PC-3 (cell line): ENCODE data around the gene SLC25A51. TPM values are rescaled to one million over a fixed set of nuclear protein-coding genes. Genes with fewer than 3 reads are reported as not detected.

ENCODE experiments used
- ATAC-seq: fragments of 200-7000 bp; cut with Tn5 transposase; 2 replicates; pipeline ENCODE4 v1.9.1; 2020; ENCODE audit warnings: mild to moderate bottlenecking, moderate library complexity
- BruUV-seq: library from RNA; stranded (reverse); fragments of 400-500 nt; replicated peaks from 2 replicates; lab custom pipeline; 2021; lab: Mats Ljungman, UMichigan
- CTCF ChIA-PET: fragments of 300-600 bp; sonication (Branson Sonifier 250); formaldehyde crosslinking; loops from one replicate; lab custom pipeline; 2022; ENCODE audit warnings: antibody characterized with exemption; lab: Charles Lee
- POLR2A ChIA-PET: fragments of 300-600 bp; sonication (Branson Sonifier 250); formaldehyde crosslinking; loops from one replicate; lab custom pipeline; 2022; ENCODE audit warnings: antibody characterized with exemption; ENCODE audit not compliant: unreplicated experiment; lab: Charles Lee
- DNase-seq: peaks from one replicate; pipeline ENCODE4 v3.0.0-alpha.2; 2015
- H2AFZ ChIP-seq: fragments of 300-600 bp; sonication (generic); 2 replicates; pipeline ENCODE4 v1.6.0; 2016; ENCODE audit warnings: antibody characterized with exemption, low read length
- H3F3A ChIP-seq: fragments of 300-600 bp; sonication (generic); one replicate; pipeline ENCODE4 v1.6.0; 2017; ENCODE audit warnings: antibody characterized with exemption, low read length, control low read depth, mild to moderate bottlenecking; ENCODE audit not compliant: unreplicated experiment
- H3K27ac ChIP-seq: fragments of 300-600 bp; sonication (generic); 2 replicates; pipeline ENCODE4 v1.5.1; 2016; ENCODE audit warnings: mild to moderate bottlenecking, low read length
- H3K27me3 ChIP-seq: fragments of 300-600 bp; sonication (generic); 2 replicates; pipeline ENCODE4 v1.6.1; 2016; ENCODE audit warnings: low read length, mixed read lengths
- H3K36me3 ChIP-seq: fragments of 300-600 bp; sonication (generic); 2 replicates; pipeline ENCODE4 v1.6.1; 2016; ENCODE audit warnings: low read depth, mixed run types, low read length, mixed read lengths
- H3K4me1 ChIP-seq: fragments of 300-600 bp; sonication (generic); 2 replicates; pipeline ENCODE4 v1.5.1; 2016; ENCODE audit warnings: low read length; ENCODE audit not compliant: insufficient read depth
- H3K4me2 ChIP-seq: fragments of 300-600 bp; sonication (generic); 2 replicates; pipeline ENCODE4 v1.6.0; 2016; ENCODE audit warnings: low read length
- H3K4me3 ChIP-seq: fragments of 300-600 bp; sonication (generic); 2 replicates; pipeline ENCODE4 v1.5.1; 2016; ENCODE audit warnings: mild to moderate bottlenecking, low read length, mixed read lengths
- H3K79me2 ChIP-seq: fragments of 300-600 bp; sonication (generic); 2 replicates; pipeline ENCODE4 v1.6.1; 2017; ENCODE audit warnings: low read length, mixed read lengths
- H3K9ac ChIP-seq: fragments of 300-600 bp; sonication (generic); 2 replicates; pipeline ENCODE4 v1.6.0; 2016; ENCODE audit warnings: mild to moderate bottlenecking, low read length
- H3K9me2 ChIP-seq: fragments of 300-600 bp; sonication (generic); replicated peaks from 2 replicates; pipeline ENCODE4 v1.6.1; 2016; ENCODE audit warnings: mixed run types, low read length, mixed read lengths
- H3K9me3 ChIP-seq: fragments of 300-600 bp; sonication (generic); 2 replicates; pipeline ENCODE4 v1.6.1; 2016; ENCODE audit warnings: low read length, mixed read lengths
- H4K20me1 ChIP-seq: fragments of 300-600 bp; sonication (generic); 2 replicates; pipeline ENCODE4 v1.6.1; 2016; ENCODE audit warnings: low read length, mixed read lengths
- EZH2 ChIP-seq: fragments of 300-600 bp; sonication (generic); IDR thresholded peaks from one replicate; pipeline ENCODE4 v1.6.1; 2017; ENCODE audit warnings: antibody characterized with exemption, mild to moderate bottlenecking, low read length; ENCODE audit not compliant: unreplicated experiment
- EZH2phosphoT487 ChIP-seq: fragments of 300-600 bp; sonication (generic); IDR thresholded peaks from 2 replicates; pipeline ENCODE4 v1.6.1; 2018; ENCODE audit warnings: mild to moderate bottlenecking, antibody characterized with exemption, low read length, borderline replicate concordance
- intact Hi-C: fragments of 100-400 bp; cut with micrococcal nuclease; formaldehyde crosslinking; loops from 2 replicates; pipeline ENCODE4 v1.9.0; 2023
- total RNA-seq: library from RNA; depleted of rRNA; stranded (reverse); fragments of >200 nt; gene quantifications from 2 replicates; pipeline ENCODE4 v1.2.3, GENCODE V29; 2014
- TF ChIP-seq, protein P1 (sequence below): fragments of 300-600 bp; sonication (generic); conservative IDR thresholded peaks from 2 replicates; pipeline ENCODE4 v1.5.1; 2017; ENCODE audit warnings: antibody characterized with exemption, low read depth, mild to moderate bottlenecking, low read length

SLC25A51 gene
- total RNA-seq, 1 experiment from 2014 or later, result 24.1 TPM

GRCh38 chr9:37939575-37940095 is 35.7 kb upstream of the SLC25A51 start:
- peaks cover 5% of the 10 kb centered on the region for H3F3A ChIP-seq
- H3K27ac ChIP-seq, result peak overlapping the region; percentile 92; the same call in 1 of the 2 replicates
- peaks cover 48% of the 10 kb centered on the region for H3K79me2 ChIP-seq
- peaks cover 34% of the 10 kb centered on the region for H3K36me3 ChIP-seq
- no TSS peak for BruUV-seq
- ChIA-PET CTCF (no interaction called here), POLR2A (no interaction called here)
- H3K4me3 ChIP-seq, result no peak overlapping the region
- H3K9me3 ChIP-seq, result no peaks in the 10 kb centered on the region
- H3K27me3 ChIP-seq, result no peaks in the 10 kb centered on the region
- H3K4me2 ChIP-seq, result no peak overlapping the region
- intact Hi-C loops, result no loop called here
- no peak for ATAC-seq
- H4K20me1 ChIP-seq, result no peaks in the 10 kb centered on the region
- no peak for TF ChIP-seq EZH2phosphoT487
- H3K9me2 ChIP-seq, result no peaks in the 10 kb centered on the region
- H3K4me1 ChIP-seq, result peaks cover 51% of the 10 kb centered on the region
- no peak overlapping the region for H2AFZ ChIP-seq
- no peak for DNase-seq
- no peak overlapping the region for H3K9ac ChIP-seq

GRCh38 chr9:37938121-37938891 is 34.4 kb upstream of the SLC25A51 start:
- TF ChIP-seq, protein P1, sequence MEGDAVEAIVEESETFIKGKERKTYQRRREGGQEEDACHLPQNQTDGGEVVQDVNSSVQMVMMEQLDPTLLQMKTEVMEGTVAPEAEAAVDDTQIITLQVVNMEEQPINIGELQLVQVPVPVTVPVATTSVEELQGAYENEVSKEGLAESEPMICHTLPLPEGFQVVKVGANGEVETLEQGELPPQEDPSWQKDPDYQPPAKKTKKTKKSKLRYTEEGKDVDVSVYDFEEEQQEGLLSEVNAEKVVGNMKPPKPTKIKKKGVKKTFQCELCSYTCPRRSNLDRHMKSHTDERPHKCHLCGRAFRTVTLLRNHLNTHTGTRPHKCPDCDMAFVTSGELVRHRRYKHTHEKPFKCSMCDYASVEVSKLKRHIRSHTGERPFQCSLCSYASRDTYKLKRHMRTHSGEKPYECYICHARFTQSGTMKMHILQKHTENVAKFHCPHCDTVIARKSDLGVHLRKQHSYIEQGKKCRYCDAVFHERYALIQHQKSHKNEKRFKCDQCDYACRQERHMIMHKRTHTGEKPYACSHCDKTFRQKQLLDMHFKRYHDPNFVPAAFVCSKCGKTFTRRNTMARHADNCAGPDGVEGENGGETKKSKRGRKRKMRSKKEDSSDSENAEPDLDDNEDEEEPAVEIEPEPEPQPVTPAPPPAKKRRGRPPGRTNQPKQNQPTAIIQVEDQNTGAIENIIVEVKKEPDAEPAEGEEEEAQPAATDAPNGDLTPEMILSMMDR, result no peak
- TF ChIP-seq EZH2phosphoT487, result no peak
- TF ChIP-seq EZH2, result no peak
- peaks cover 38% of the 10 kb centered on the region for H3K4me1 ChIP-seq
- H3K27ac ChIP-seq, result peak overlapping the region; percentile 92
- ATAC-seq (peak; percentile 93), DNase-seq (peak; percentile 80)
- H3K4me3 ChIP-seq, result no peak overlapping the region
- H3K9me3 ChIP-seq, result no peaks in the 10 kb centered on the region
- H3F3A ChIP-seq, result no peaks in the 10 kb centered on the region
- ChIA-PET POLR2A (no interaction called here), CTCF (no interaction called here)
- no TSS peak for BruUV-seq
- peaks cover 48% of the 10 kb centered on the region for H3K79me2 ChIP-seq
- H3K9ac ChIP-seq, result peak overlapping the region; percentile 66
- no peaks in the 10 kb centered on the region for H3K9me2 ChIP-seq
- H3K4me2 ChIP-seq, result peak overlapping the region; percentile 55
- H3K27me3 ChIP-seq, result no peaks in the 10 kb centered on the region
- peaks cover 35% of the 10 kb centered on the region for H3K36me3 ChIP-seq
- no peaks in the 10 kb centered on the region for H4K20me1 ChIP-seq
- no peak overlapping the region for H2AFZ ChIP-seq
- intact Hi-C loops, result no loop called here

GRCh38 chr9:37937366-37937765 is 33.4 kb upstream of the SLC25A51 start:
- H3K9ac ChIP-seq, result peak overlapping the region; percentile 66
- H3K27ac ChIP-seq, result peak overlapping the region; percentile 92
- H3K4me1 ChIP-seq, result peaks cover 30% of the 10 kb centered on the region
- H3K36me3 ChIP-seq, result peaks cover 40% of the 10 kb centered on the region
- intact Hi-C loops, result no loop called here
- H4K20me1 ChIP-seq, result no peaks in the 10 kb centered on the region
- BruUV-seq, result no TSS peak
- no peak overlapping the region for H2AFZ ChIP-seq
- no peak overlapping the region for H3K4me3 ChIP-seq
- POLR2A ChIA-PET, result interaction anchor here (0.6 kb wide), 1 partner anchor 299 kb away, joined by 3 read pairs; no protein-coding TSS in a partner anchor
- ATAC-seq (no peak), DNase-seq (no peak)
- H3K9me2 ChIP-seq, result no peaks in the 10 kb centered on the region
- CTCF ChIA-PET, result interaction anchor here (0.7 kb wide), 1 partner anchor 161 kb away, joined by 4 read pairs; no protein-coding TSS in a partner anchor
- H3K4me2 ChIP-seq, result peak overlapping the region; percentile 55
- H3K9me3 ChIP-seq, result no peaks in the 10 kb centered on the region
- no peaks in the 10 kb centered on the region for H3K27me3 ChIP-seq
- TF ChIP-seq, protein P1, result no peak
- TF ChIP-seq EZH2 (no peak), EZH2phosphoT487 (no peak)
- no peaks in the 10 kb centered on the region for H3F3A ChIP-seq
- peaks cover 44% of the 10 kb centered on the region for H3K79me2 ChIP-seq
